RWPE2 (cell line): ENCODE results near the gene M1AP.

ENCODE experiments used
- ATAC-seq: fragments of 200-7000 bp; cut with Tn5 transposase; 3 replicates; pipeline ENCODE4 v1.9.1; 2021; ENCODE audit warnings: low read depth
- DNase-seq: peaks from one replicate; pipeline ENCODE4 v3.0.0-alpha.2; 2020; ENCODE audit warnings: low spot score
- H3K27ac ChIP-seq: fragments of 450-650 bp; 2 replicates; pipeline ENCODE4 v1.5.1; 2017; ENCODE audit warnings: mild to moderate bottlenecking; ENCODE audit not compliant: poor library complexity, severe bottlenecking
- H3K27me3 ChIP-seq: fragments of 250-450 bp; sonication (Bioruptor Pico); 2 replicates; pipeline ENCODE4 v1.5.1; 2021; ENCODE audit warnings: mild to moderate bottlenecking, moderate library complexity; ENCODE audit not compliant: insufficient read depth, poor library complexity, severe bottlenecking
- H3K36me3 ChIP-seq: fragments of 250-450 bp; sonication (Bioruptor Pico); 2 replicates; pipeline ENCODE4 v1.5.1; 2020; ENCODE audit warnings: low read depth, mild to moderate bottlenecking, moderate library complexity
- H3K4me1 ChIP-seq: fragments of 250-450 bp; sonication (Bioruptor Pico); 2 replicates; pipeline ENCODE4 v1.5.1; 2021; ENCODE audit warnings: mild to moderate bottlenecking, moderate library complexity; ENCODE audit not compliant: insufficient read depth, poor library complexity, severe bottlenecking
- H3K4me3 ChIP-seq: fragments of 250-450 bp; sonication (Bioruptor Pico); 2 replicates; pipeline ENCODE4 v1.5.1; 2021; ENCODE audit warnings: mild to moderate bottlenecking, moderate library complexity; ENCODE audit not compliant: severe bottlenecking
- H3K9me3 ChIP-seq: fragments of 250-450 bp; sonication (Bioruptor Pico); 2 replicates; pipeline ENCODE4 v1.5.1; 2021; ENCODE audit warnings: mild to moderate bottlenecking, moderate library complexity; ENCODE audit not compliant: severe bottlenecking
- TF ChIP-seq, protein P1 (sequence below): fragments of 450-650 bp; IDR thresholded peaks from one replicate; pipeline ENCODE4 v1.5.1; 2017; ENCODE audit warnings: mild to moderate bottlenecking, moderate library complexity; ENCODE audit not compliant: poor library complexity, severe bottlenecking

The M1AP gene

DNA sequence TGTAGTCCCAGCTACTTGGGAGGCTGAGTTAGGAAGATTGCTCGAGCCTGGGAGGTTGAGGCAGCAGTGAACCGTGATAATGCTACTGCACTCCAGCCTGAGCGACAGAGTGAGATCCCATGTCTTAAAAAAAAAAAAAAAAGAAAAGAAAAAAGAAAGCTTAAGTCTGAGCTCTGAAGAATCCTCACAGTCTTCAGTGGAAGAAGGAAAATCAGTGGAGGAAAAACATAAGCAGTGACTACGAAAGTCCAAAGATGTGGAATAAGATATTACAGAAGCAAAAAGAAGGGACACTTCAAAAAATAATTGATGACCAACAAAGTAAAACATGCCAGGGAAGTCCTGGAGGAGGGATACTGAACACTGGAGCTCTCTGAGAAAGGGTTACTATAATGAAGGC lies 137.9 kb downstream of the M1AP start:
- H3K27me3 ChIP-seq: peaks cover 40% of the 10 kb centered on the region
- TF ChIP-seq, protein P1, sequence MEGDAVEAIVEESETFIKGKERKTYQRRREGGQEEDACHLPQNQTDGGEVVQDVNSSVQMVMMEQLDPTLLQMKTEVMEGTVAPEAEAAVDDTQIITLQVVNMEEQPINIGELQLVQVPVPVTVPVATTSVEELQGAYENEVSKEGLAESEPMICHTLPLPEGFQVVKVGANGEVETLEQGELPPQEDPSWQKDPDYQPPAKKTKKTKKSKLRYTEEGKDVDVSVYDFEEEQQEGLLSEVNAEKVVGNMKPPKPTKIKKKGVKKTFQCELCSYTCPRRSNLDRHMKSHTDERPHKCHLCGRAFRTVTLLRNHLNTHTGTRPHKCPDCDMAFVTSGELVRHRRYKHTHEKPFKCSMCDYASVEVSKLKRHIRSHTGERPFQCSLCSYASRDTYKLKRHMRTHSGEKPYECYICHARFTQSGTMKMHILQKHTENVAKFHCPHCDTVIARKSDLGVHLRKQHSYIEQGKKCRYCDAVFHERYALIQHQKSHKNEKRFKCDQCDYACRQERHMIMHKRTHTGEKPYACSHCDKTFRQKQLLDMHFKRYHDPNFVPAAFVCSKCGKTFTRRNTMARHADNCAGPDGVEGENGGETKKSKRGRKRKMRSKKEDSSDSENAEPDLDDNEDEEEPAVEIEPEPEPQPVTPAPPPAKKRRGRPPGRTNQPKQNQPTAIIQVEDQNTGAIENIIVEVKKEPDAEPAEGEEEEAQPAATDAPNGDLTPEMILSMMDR: no peak
- peaks cover 14% of the 10 kb centered on the region for H3K36me3 ChIP-seq
- peaks cover 5% of the 10 kb centered on the region for H3K4me1 ChIP-seq
- no peaks in the 10 kb centered on the region for H3K9me3 ChIP-seq
- no peak overlapping the region for H3K4me3 ChIP-seq
- no peak for DNase-seq
- ATAC-seq: no peak
- H3K27ac ChIP-seq: no peak overlapping the region

- DNase-seq: peak; percentile 24
Observed at GRCh38 chr2:74507926-74508520, 140.1 kb downstream of the M1AP start.

More at GRCh38 chr2:74507926-74508520, 140.1 kb downstream of the M1AP start:
- H3K27me3 ChIP-seq: peaks cover 17% of the 10 kb centered on the region
- peak overlapping the region; percentile 93 for H3K4me3 ChIP-seq
- H3K36me3 ChIP-seq: peaks cover 19% of the 10 kb centered on the region
- peak overlapping the region; percentile 83 for H3K27ac ChIP-seq
- peak; percentile 26; the same call in 2 of the 3 replicates for ATAC-seq
- TF ChIP-seq, protein P1: no peak
- H3K9me3 ChIP-seq: no peaks in the 10 kb centered on the region
- H3K4me1 ChIP-seq: peaks cover 5% of the 10 kb centered on the region
